Chondrocyte (in vitro differentiated cells): Measurements from ENCODE around the gene RPTN. TPM values are rescaled to one million over a fixed set of nuclear protein-coding genes. Genes with fewer than 3 reads are reported as not detected.

ENCODE experiments used
- DNase-seq: peaks from one replicate; pipeline ENCODE4 v3.0.0; 2021; ENCODE audit warnings: mixed read lengths, low spot score
- H3K27ac Mint-ChIP-seq: one replicate; pipeline ENCODE4 v1.8.0; 2021; ENCODE audit warnings: mild to moderate bottlenecking, moderate library complexity, mixed read lengths; ENCODE audit not compliant: unreplicated experiment
- H3K27me3 Mint-ChIP-seq: 2 replicates; pipeline ENCODE4 v1.8.0; 2021; ENCODE audit warnings: low read depth, mixed read lengths
- H3K36me3 Mint-ChIP-seq: 2 replicates; pipeline ENCODE4 v1.8.0; 2021; ENCODE audit warnings: low read depth, mixed read lengths
- H3K4me1 Mint-ChIP-seq: 2 replicates; pipeline ENCODE4 v1.8.0; 2021; ENCODE audit warnings: low read depth, mild to moderate bottlenecking, mixed read lengths
- H3K4me3 Mint-ChIP-seq: one replicate; pipeline ENCODE4 v1.8.0; 2021; ENCODE audit warnings: mild to moderate bottlenecking, moderate library complexity, mixed read lengths; ENCODE audit not compliant: unreplicated experiment
- H3K9me3 Mint-ChIP-seq: 2 replicates; pipeline ENCODE4 v1.8.0; 2021; ENCODE audit warnings: low read depth, mixed read lengths
- total RNA-seq: library from RNA; stranded (reverse); gene quantifications from 3 replicates; pipeline ENCODE4 v1.2.1, GENCODE V29; 2021
- TF ChIP-seq, protein P1 (sequence below): fragments of 200-600 bp; sonication (generic); IDR thresholded peaks from 2 replicates; pipeline ENCODE4 v1.5.0; 2021; ENCODE audit warnings: antibody characterized with exemption, mild to moderate bottlenecking, moderate library complexity

RPTN gene
- total RNA-seq, 1 donor from 2014 or later: not detected

DNA sequence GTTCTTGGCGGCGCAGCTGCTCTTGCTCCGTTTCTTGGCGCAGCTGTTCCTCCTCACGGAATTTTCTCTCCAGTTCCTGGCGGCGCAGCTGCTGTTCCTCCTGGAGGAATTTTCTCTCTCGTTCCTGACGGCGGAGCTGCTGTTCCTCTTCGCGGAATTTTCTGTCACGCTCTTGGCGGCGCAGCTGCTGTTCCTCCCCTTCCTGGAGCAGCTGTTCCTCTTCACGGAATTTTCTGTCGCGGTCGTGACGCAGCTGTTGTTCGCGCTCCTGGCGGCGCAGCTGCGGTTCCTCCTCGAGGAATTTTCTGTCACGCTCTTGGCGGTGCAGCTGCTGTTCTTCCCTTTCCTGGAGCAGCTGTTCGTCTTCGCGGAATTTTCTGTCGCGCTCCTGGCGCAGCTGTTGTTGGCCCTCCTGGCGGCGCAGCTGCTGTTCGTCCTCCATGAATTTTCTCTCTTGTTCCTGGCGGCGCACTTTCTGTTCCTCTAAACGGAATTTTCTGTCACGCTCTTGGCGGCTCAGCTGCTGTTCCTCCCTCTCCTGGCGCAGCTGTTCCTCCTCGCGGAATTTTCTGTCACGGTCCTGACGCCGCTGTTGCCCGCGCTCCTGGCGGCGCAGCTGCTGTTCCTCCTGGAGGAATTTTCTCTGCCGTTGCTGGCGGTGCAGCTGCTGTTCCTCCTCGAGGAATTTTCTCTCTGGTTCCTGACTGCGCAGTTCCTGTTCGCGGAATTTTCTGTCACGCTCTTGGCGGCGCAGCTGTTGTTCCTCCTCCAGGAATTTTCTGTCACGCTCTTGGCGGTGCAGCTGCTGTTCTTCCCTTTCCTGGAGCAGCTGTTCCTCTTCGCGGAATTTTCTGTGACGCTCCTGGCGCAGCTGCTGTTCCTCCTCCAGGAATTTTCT is 50.8 kb downstream of the RPTN start:
- Mint-ChIP-seq H3K36me3 (peaks cover 5% of the 10 kb centered on the region), H3K9me3 (peaks cover 11% of the 10 kb centered on the region), H3K27me3 (peaks cover 17% of the 10 kb centered on the region), H3K4me1 (no peaks in the 10 kb centered on the region), H3K4me3 (peak overlapping the region; percentile 52), H3K27ac (no peak overlapping the region)
- TF ChIP-seq, protein P1, sequence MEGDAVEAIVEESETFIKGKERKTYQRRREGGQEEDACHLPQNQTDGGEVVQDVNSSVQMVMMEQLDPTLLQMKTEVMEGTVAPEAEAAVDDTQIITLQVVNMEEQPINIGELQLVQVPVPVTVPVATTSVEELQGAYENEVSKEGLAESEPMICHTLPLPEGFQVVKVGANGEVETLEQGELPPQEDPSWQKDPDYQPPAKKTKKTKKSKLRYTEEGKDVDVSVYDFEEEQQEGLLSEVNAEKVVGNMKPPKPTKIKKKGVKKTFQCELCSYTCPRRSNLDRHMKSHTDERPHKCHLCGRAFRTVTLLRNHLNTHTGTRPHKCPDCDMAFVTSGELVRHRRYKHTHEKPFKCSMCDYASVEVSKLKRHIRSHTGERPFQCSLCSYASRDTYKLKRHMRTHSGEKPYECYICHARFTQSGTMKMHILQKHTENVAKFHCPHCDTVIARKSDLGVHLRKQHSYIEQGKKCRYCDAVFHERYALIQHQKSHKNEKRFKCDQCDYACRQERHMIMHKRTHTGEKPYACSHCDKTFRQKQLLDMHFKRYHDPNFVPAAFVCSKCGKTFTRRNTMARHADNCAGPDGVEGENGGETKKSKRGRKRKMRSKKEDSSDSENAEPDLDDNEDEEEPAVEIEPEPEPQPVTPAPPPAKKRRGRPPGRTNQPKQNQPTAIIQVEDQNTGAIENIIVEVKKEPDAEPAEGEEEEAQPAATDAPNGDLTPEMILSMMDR: no peak
- DNase-seq: no peak

DNA sequence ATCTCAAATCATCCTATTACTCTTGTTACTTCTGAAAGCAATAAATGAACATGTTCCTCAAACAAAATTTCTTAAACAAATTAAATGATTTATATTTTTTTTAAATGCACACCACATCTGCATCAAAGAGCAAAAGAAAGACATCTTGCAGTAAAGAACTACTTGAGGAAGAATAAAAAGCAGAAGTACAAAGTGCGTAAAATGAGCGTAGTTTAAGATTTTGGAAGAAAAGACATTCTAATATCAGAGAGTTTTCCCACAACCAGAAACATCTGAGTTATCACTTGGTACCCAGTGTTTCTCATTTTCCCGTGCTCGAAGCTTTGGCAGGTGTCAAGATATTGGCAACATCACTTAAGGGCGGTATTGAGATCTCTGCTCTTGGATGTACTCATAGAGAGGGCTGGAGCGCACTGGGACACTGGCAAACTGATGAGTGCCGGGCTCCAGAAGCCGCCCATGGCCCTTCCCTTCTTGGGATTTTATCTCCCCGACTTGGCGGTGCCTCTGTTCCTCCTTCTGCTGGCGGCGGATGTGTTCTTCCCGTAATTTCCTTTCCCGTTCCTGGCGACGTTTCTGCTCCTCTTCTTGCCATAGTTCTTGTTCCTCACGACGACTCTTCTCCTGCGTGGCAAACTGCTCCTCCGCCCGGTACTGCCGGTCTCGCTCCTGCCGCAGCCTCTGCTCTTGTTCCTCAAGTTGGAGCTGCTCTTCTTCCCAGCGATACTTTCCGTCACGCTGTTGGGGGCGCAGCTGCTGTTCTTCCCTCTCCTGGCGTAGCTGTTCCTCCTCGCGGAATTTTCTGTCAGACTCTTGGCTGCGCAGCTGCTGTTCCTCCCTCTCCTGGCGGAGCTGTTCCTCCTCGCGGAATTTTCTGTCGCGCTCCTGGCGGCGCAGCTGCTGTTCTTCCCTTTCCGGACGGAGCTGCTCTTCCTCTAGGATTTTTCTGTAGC is 51.7 kb downstream of the RPTN start:
- peaks cover 21% of the 10 kb centered on the region for H3K27me3 Mint-ChIP-seq
- no peak overlapping the region for H3K27ac Mint-ChIP-seq
- no peaks in the 10 kb centered on the region for H3K4me1 Mint-ChIP-seq
- peaks cover 5% of the 10 kb centered on the region for H3K36me3 Mint-ChIP-seq
- peak overlapping the region; percentile 52 for H3K4me3 Mint-ChIP-seq
- DNase-seq: no peak
- TF ChIP-seq, protein P1: no peak
- H3K9me3 Mint-ChIP-seq: peaks cover 11% of the 10 kb centered on the region

DNA sequence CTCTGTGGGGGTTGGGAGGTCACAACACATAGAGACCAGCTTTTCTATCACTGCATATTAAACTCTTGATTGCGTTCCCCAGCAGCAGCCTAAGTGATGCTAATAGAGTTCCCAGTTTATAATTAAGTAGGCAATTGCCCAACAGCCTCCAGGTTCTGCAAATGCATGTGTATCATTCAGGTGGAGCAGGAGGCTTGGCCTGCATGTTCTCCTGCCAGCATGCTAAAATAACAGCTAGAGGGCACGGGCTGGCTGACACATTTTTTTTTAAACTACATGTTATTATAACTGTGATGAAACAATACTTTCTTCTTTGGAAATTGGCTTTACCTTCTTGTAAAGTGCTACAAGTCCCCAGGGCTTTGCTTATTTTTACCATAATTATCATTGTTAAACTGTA is 54.2 kb downstream of the RPTN start:
- peaks cover 5% of the 10 kb centered on the region for H3K36me3 Mint-ChIP-seq
- H3K4me1 Mint-ChIP-seq: no peaks in the 10 kb centered on the region
- no peak overlapping the region for H3K4me3 Mint-ChIP-seq
- peaks cover 11% of the 10 kb centered on the region for H3K9me3 Mint-ChIP-seq
- H3K27ac Mint-ChIP-seq: no peak overlapping the region
- no peak for DNase-seq
- TF ChIP-seq, protein P1: no peak
- H3K27me3 Mint-ChIP-seq: peaks cover 36% of the 10 kb centered on the region

Other genes with a start within 250 kb of the RPTN start
- 6.9 to 12.5 TPM (median 7.0 TPM) in 3 replicates for gene THEM4, start 249.7 kb downstream of the RPTN start, total RNA-seq
- 454 to 578 TPM (median 560 TPM) in 3 replicates for gene S100A10, start 165.4 kb downstream of the RPTN start, total RNA-seq
- gene S100A11, start 122.2 kb downstream of the RPTN start, total RNA-seq: 546 to 749 TPM (median 741 TPM) in 3 replicates
- gene TCHHL1, start 70.2 kb downstream of the RPTN start, total RNA-seq: not detected in 3 replicates
- not detected in 3 replicates for gene TCHH, start 43.8 kb downstream of the RPTN start, total RNA-seq
- not detected in 3 replicates for gene HRNR, start 65.0 kb upstream of the RPTN start, total RNA-seq
- not detected in 3 replicates for gene FLG, start 166.0 kb upstream of the RPTN start, total RNA-seq
- gene FLG2, start 200.8 kb upstream of the RPTN start, total RNA-seq: not detected in 3 replicates